A549 treated with AZD9567 at 1 μM for 4 hours (cell line): ENCODE data around the gene ANAPC5. TPM values are rescaled to one million over a fixed set of nuclear protein-coding genes. Genes with fewer than 3 reads are reported as not detected.

Experiments
- total RNA-seq: library from RNA; stranded (reverse); fragments of 200-300 nt; extraction: Qiagen RNA extraction; gene quantifications from 5 replicates; pipeline ENCODE4 v1.2.3, GENCODE V29; 2022; ENCODE audit not compliant: insufficient read depth

ANAPC5 gene
- total RNA-seq, result 91.3 to 121 TPM (median 94.4 TPM) in 5 replicates

GRCh38 chr12:121351820-121352681, at the start of gene ANAPC5:
ANAPC5 (minus strand) TSS chr12:121352411; CDS start chr12:121352340, 71 bp downstream.

GRCh38 chr12:121399391-121400331, 47.5 kb upstream of the ANAPC5 start, which contains the start of gene RNF34:
RNF34 (plus strand) TSS chr12:121400118; CDS start chr12:121400213, 95 bp downstream.

DNA sequence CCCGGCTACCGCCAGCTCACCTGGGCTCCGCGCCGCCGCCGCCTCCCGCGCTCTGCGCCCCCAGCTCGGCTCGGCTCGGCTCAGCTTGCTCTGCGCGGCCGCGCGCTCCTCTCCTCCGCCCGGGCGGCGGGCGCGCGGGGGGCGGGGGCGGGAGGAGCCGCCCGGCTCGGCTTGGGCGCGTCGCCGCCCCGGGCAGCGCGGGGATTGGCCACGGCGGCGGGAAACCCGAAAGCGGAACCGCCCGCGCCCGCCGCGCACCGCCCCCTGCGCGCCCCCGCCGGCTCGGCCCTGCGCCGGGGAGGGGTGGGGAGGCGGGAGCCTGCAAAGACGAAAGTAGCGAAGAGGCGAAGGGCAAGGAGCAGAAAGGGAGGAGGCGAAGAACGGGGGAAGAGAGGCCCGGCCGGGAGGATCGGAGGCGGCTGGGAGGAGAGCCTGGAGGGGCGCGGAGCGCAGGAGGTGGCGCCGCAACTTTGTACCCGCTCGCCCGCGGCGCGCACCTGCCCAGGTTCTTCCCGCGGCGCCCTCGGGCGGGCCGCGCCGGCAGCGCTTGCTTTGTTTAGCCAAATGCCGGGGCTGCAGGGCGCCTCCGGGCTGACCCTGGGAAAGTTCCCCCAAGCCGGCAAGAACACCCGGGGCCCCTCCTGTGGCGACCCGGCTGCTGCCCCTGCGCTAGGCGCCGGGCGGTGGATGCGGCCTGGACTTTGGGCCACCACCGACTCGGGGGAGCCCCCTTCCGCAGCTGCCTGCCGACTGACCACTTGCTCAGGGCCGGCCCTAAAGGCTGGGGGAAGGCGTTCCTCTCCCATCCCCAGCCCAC, 55.4 kb downstream of the ANAPC5 start, which contains the start of gene CAMKK2:
Gene CAMKK2, minus strand, starts transcription at position 92 of the 817 bp plus-strand sequence. CDS start 22,183 bp downstream, outside the sequence.

Other genes with a start within 250 kb of the ANAPC5 start
- gene P2RX7, start 219.5 kb downstream of the ANAPC5 start, total RNA-seq, result 0.06 TPM in 1 of 5 replicates, not detected in the others
- 17.1 to 24.0 TPM (median 18.2 TPM) in 5 replicates for gene P2RX4, start 142.3 kb downstream of the ANAPC5 start, total RNA-seq
- gene CAMKK2, start 55.7 kb downstream of the ANAPC5 start, total RNA-seq, result 23.4 to 32.9 TPM (median 30.1 TPM) in 5 replicates
- 39.1 to 44.4 TPM (median 41.5 TPM) in 5 replicates for gene RNF34, start 47.7 kb upstream of the ANAPC5 start, total RNA-seq
- gene KDM2B, start 228.6 kb upstream of the ANAPC5 start, total RNA-seq, result 16.0 to 23.8 TPM (median 19.9 TPM) in 5 replicates